Cardiac fibroblast (primary cell): Measurements from ENCODE around the gene CD247.

Source experiments
- DNase-seq, 2 donors: peaks; one replicate each; pipeline versions ENCODE4 v3.0.0 to v3.0.0-alpha.2; 2010; ENCODE audit warnings: low read depth in 2 of 2
- H3K4me3 ChIP-seq, 2 donors: replicated peaks in 1 of 2; 1 replicate in 1 of 2; 2 replicates in 1 of 2; pipeline ENCODE4 v1.5.1; 2011; ENCODE audit warnings: low read depth in 2 of 2, low read length in 2 of 2, mild to moderate bottlenecking in 2 of 2, moderate library complexity in 1 of 2
- CTCF ChIP-seq: IDR thresholded peaks from one replicate; pipeline ENCODE4 v1.5.1; 2011; ENCODE audit warnings: low read depth, mild to moderate bottlenecking, low read length, inconsistent platforms

The CD247 gene

GRCh38 chr1:167518331-167518700 lies at the start of gene CD247:
Gene CD247 (minus strand): TSS chr1:167518529. CDS start chr1:167518465, 64 bp downstream.
- DNase-seq = no peak
- no peak within 1 kb of the TSS for H3K4me3 ChIP-seq

GRCh38 chr1:167567663-167568062 lies 49.3 kb upstream of the CD247 start:
- no peak overlapping the region for H3K4me3 ChIP-seq
- no peak for TF ChIP-seq CTCF
- no peak for DNase-seq

More at GRCh38 chr1:167518331-167518700, at the start of gene CD247:
- no peak for TF ChIP-seq CTCF

GRCh38 chr1:167566766-167567165 lies 48.4 kb upstream of the CD247 start:
- DNase-seq = no peak
- H3K4me3 ChIP-seq = no peak overlapping the region
- no peak for TF ChIP-seq CTCF

DNA sequence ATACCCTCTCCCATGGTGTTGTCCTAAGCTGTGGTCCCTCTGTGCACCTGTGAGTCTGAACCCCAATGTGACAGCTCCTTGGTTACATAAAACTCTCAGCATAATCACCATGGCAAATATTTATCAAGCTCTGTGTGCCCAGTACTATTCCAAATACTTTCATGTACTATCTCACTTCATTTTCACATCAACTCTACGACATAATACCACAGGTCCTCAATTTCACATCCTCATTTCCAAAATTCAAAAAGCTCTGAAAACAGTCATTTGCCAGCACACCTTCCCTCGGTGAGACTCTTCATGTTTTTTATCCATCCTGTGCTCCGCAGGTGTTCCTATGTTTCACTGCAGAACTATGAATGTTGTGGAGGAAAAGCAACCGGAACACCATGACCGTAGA lies 47.6 kb upstream of the CD247 start:
- no peak overlapping the region for H3K4me3 ChIP-seq
- DNase-seq = no peak
- TF ChIP-seq CTCF = no peak

GRCh38 chr1:167564612-167565270 lies 46.4 kb upstream of the CD247 start:
- no peak for TF ChIP-seq CTCF
- peak in 1 of 2 donors; percentile 15 for DNase-seq
- no peak overlapping the region for H3K4me3 ChIP-seq

DNA sequence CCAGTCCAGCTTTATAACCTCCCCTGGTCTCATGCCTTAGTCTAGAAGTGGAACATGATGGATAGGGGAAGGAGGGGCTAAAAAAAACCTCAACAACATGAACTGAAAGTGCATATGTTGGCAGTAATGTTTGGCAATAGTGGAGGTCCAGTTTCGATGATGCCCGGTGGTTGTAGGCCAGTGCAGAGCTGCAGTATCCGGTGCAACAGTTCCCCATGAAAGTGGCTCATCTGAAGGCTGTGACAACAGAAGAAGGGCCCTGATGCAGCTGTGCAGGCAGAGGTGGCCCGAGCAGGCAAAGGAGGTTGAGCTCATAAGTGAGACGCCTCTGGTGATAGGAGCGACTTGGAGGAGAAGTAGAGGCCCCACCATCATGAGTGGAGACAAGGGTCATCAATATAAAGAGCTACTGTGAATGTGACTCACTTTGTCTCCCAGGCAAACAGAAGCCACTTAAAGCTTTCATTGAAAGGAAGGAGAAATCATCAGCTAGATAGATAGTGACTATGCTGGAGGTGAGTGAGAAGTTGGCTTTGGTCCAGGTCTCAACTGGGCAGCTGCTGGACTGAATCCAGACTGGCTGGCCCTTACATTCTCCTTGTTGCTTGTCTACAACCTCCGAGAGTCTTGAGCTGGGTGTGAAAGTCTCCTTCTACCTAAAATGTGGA lies 45.4 kb upstream of the CD247 start:
- no peak overlapping the region for H3K4me3 ChIP-seq
- TF ChIP-seq CTCF = no peak
- DNase-seq = no peak
